ENCODE measurements around the gene EEFSEC. TPM values are rescaled to one million over a fixed set of nuclear protein-coding genes. Genes with fewer than 3 reads are reported as not detected.

EEFSEC gene
- total RNA-seq, 1 experiment from 2014 or later, result 21.3 TPM

DNA sequence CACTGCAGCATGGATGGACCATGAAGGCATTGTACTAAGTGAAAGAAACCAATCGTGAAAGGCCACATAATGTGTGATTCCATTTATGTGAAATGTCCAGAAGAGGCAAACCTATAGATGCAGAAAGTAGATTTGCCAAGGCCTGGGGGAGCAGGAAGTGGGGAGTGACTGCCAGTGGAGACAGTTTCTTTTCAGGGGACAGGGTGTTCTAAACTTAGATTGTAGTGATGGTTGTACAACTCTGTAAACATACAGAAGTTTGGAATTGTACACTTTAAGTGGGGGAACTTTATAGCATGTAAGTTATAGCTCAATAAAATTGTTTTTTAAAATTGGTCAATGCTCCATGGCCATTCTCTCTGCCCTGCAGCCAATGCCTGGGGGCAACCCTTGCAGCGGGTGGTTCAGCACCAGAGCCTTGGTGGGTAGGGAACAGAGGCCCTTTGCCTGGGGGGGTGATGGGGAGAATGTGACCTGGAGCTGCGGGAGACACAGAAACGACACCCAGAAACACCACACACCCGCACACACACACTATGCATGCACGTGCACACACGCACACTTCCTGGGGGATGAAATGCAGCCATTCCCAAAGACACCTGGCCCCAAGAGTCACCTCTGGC, 270.4 kb downstream of the EEFSEC start:
- no peaks in the 10 kb centered on the region for H3K79me2 ChIP-seq (ENCODE audit: low read depth)
- H3K9me3 ChIP-seq (ENCODE audit: insufficient read depth, low read depth), result no peaks in the 10 kb centered on the region
- H3F3A ChIP-seq (ENCODE audit: insufficient read depth, low read depth), result peaks cover 19% of the 10 kb centered on the region
- peak overlapping the region; percentile 17; the same call in 1 of the 2 replicates for H3K4me2 ChIP-seq
- H3K4me1 ChIP-seq (replicated peaks; ENCODE audit: insufficient read depth), result peaks cover 60% of the 10 kb centered on the region
- no peak for TF ChIP-seq EZH2 (IDR thresholded peaks at IDR 0.05; ENCODE audit: low read depth)
- TF ChIP-seq, protein P1, sequence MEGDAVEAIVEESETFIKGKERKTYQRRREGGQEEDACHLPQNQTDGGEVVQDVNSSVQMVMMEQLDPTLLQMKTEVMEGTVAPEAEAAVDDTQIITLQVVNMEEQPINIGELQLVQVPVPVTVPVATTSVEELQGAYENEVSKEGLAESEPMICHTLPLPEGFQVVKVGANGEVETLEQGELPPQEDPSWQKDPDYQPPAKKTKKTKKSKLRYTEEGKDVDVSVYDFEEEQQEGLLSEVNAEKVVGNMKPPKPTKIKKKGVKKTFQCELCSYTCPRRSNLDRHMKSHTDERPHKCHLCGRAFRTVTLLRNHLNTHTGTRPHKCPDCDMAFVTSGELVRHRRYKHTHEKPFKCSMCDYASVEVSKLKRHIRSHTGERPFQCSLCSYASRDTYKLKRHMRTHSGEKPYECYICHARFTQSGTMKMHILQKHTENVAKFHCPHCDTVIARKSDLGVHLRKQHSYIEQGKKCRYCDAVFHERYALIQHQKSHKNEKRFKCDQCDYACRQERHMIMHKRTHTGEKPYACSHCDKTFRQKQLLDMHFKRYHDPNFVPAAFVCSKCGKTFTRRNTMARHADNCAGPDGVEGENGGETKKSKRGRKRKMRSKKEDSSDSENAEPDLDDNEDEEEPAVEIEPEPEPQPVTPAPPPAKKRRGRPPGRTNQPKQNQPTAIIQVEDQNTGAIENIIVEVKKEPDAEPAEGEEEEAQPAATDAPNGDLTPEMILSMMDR (conservative IDR thresholded peaks at IDR 0.05), result no peak
- ChIA-PET POLR2A (ENCODE audit: unreplicated experiment) (interaction anchor here (0.6 kb wide), 1 partner anchor 59 kb away, joined by 3 read pairs; no protein-coding TSS in a partner anchor), CTCF (no interaction called here)
- no peak overlapping the region for H3K4me3 ChIP-seq
- no peak for DNase-seq
- H3K9me2 ChIP-seq (ENCODE audit: insufficient read depth), result no peaks in the 10 kb centered on the region
- H3K36me3 ChIP-seq (ENCODE audit: low read depth), result no peaks in the 10 kb centered on the region
- no peaks in the 10 kb centered on the region for H3K27me3 ChIP-seq (ENCODE audit: insufficient read depth, low read depth)
- no TSS peak for BruUV-seq (replicated peaks)
- H4K20me1 ChIP-seq (ENCODE audit: insufficient read depth), result no peaks in the 10 kb centered on the region
- no peak overlapping the region for H2AFZ ChIP-seq
- intact Hi-C loops (cut with micrococcal nuclease; ENCODE audit: unreplicated experiment), result loop anchor here (2.0 to 10.0 kb wide), 2 partner anchors 253 to 329 kb away; no protein-coding TSS in a partner anchor
- peak overlapping the region; percentile 33; the same call in 1 of the 2 replicates for H3K27ac ChIP-seq

DNA sequence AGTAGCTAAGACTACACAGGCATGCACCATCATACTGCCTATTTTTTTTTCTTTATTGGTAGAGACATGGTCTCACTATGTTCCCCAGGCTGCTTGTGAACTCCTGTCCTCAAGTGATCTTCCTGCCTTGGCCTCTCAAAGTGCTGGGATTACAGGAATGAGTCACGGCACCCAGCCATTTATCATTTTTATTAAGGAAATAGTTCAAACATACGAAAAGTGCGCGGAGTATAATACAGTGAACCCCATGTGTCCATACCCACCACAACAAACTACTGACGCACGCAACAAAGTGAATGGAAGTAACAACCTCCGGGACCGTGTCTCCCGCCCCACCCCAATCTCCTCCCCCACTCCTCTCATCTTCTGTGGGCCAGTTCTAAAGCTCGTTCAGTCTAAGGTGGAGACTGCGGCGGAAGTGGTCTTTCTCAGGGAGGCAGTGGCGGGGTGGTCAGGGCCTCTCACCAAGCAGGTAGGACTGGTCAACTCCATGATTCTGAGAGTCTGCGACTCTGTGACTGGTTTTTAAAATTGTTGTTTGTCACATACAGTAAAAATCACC, 271.3 kb downstream of the EEFSEC start:
- no peak for TF ChIP-seq EZH2 (IDR thresholded peaks at IDR 0.05; ENCODE audit: low read depth)
- TF ChIP-seq, protein P1 (conservative IDR thresholded peaks at IDR 0.05), result no peak
- Histone ChIP-seq H3K9me2 (ENCODE audit: insufficient read depth) (no peaks in the 10 kb centered on the region), H3K36me3 (ENCODE audit: low read depth) (no peaks in the 10 kb centered on the region), H3K27me3 (ENCODE audit: insufficient read depth, low read depth) (no peaks in the 10 kb centered on the region), H3K27ac (no peak overlapping the region), H3K4me2 (0 out of 2 replicates have a peak overlapping the region, but pooled peaks have one; percentile 10), H2AFZ (no peak overlapping the region), H4K20me1 (ENCODE audit: insufficient read depth) (no peaks in the 10 kb centered on the region), H3K4me1 (replicated peaks; ENCODE audit: insufficient read depth) (peaks cover 60% of the 10 kb centered on the region), H3K4me3 (no peak overlapping the region), H3F3A (ENCODE audit: insufficient read depth, low read depth) (peaks cover 19% of the 10 kb centered on the region), H3K79me2 (ENCODE audit: low read depth) (no peaks in the 10 kb centered on the region), H3K9me3 (ENCODE audit: insufficient read depth, low read depth) (no peaks in the 10 kb centered on the region)
- DNase-seq, result peak in 1 of 2 experiments; percentile 82
- intact Hi-C loops (cut with micrococcal nuclease; ENCODE audit: unreplicated experiment), result loop anchor here (2.0 to 10.0 kb wide), 2 partner anchors 254 to 330 kb away; no protein-coding TSS in a partner anchor
- ChIA-PET POLR2A (ENCODE audit: unreplicated experiment) (no interaction called here), CTCF (interaction anchor here (0.7 kb wide), 2 partner anchors 22 to 160 kb away, joined by 3 to 5 read pairs; no protein-coding TSS in a partner anchor)
- BruUV-seq (replicated peaks), result no TSS peak

DNA sequence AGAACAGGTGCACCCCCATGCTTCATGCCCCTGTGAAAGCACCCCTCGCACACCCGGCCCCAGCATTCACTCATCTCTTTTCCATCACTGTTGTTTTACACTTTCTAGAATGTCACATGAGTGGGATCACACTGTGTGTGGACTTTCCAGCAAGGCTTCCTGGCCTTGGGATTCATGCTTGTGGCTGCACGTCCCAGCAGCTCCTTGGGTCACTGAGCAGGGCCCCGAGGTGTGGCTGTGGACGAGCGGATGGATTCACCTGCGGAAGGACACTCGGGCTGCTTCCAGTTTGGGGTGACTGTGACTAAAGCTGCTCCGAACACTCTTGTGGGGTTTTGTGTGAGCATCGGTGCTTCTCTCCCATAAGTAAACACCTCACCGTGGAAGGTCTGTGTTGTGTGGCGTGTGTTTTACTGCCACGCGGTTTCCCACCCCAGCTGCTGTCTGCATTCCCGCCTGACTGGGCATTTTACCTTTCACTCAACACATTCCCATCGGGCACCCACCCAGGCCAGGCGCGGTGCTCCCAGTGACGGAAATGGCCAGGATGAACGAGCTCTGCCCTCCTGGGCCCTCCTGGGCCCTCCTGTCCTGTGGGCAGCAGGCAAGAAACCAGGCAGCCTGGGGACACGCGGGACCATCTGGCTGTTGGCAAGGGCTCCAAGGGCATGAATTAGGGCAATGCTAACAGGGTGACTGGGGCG, 272.0 kb downstream of the EEFSEC start:
- Histone ChIP-seq H3F3A (ENCODE audit: insufficient read depth, low read depth) (peaks cover 19% of the 10 kb centered on the region), H3K4me1 (replicated peaks; ENCODE audit: insufficient read depth) (peaks cover 60% of the 10 kb centered on the region), H3K79me2 (ENCODE audit: low read depth) (no peaks in the 10 kb centered on the region), H3K27ac (no peak overlapping the region), H3K9me3 (ENCODE audit: insufficient read depth, low read depth) (no peaks in the 10 kb centered on the region), H4K20me1 (ENCODE audit: insufficient read depth) (no peaks in the 10 kb centered on the region), H3K36me3 (ENCODE audit: low read depth) (no peaks in the 10 kb centered on the region), H3K27me3 (ENCODE audit: insufficient read depth, low read depth) (no peaks in the 10 kb centered on the region), H2AFZ (no peak overlapping the region), H3K9me2 (ENCODE audit: insufficient read depth) (no peaks in the 10 kb centered on the region), H3K4me3 (no peak overlapping the region), H3K4me2 (0 out of 2 replicates have a peak overlapping the region, but pooled peaks have one; percentile 10)
- ChIA-PET CTCF (interaction anchor here (0.7 kb wide), 1 partner anchor 21 kb away, joined by 5 read pairs; no protein-coding TSS in a partner anchor), POLR2A (ENCODE audit: unreplicated experiment) (no interaction called here)
- intact Hi-C loops (cut with micrococcal nuclease; ENCODE audit: unreplicated experiment), result loop anchor here (2.0 to 10.0 kb wide), 2 partner anchors 254 to 330 kb away; no protein-coding TSS in a partner anchor
- TF ChIP-seq, protein P1 (conservative IDR thresholded peaks at IDR 0.05), result no peak
- TF ChIP-seq EZH2 (IDR thresholded peaks at IDR 0.05; ENCODE audit: low read depth), result no peak
- DNase-seq, result no peak
- BruUV-seq (replicated peaks), result no TSS peak
